HG03196 (cell line): ENCODE measurements around the gene SLC4A11.

ENCODE experiments used
- ATAC-seq: cut with Tn5 transposase; IDR thresholded peaks from one replicate; pipeline ENCODE4 v1.9.1; 2021; ENCODE audit not compliant: unreplicated experiment

The SLC4A11 gene

DNA sequence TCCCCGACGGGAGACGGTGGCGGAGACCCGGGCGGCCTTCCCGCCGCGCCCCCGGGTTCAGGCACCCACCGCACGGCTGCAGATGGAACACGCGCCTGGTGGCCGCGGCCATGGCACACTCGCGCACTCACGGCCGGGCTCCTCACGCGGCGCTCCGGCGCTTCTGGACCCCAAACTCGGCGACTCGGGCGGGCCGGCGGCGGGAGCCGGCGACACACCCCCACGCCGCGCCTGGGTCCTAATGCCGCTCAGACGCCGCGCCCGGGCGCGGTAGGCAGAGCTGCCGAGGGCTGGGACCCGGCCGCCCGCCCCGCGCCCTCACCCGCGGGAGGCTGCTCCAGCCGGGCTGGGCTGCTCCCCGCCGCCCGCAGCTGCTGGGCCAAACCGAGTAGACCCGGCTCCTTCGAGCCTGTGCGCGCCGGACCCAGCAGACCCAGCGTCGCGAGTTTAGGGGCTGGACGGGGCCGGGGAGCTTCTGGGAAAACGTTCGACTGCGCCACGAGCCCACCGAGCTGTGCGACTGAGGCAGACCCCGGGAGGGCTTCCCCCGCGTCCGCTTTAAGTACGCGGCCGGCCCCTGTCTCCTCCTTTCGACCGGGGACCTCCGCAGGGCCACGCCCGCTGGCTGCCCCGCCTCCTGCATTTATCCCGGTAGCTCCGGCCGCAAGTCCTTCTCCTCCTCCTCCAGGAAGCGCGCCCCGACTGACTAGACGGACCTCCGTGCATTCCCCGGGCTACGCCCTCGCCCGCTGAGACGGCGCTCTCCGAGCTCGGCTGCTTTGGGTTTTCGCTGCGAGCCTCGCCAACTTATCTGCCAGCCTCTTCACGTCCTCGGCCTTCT, at the start of gene SLC4A11:
Gene SLC4A11, minus strand, starts transcription at position 165 of the 841 bp plus-strand sequence. Its CDS starts 53 bp downstream, at position 112.
- ATAC-seq: no peak

- ATAC-seq: no peak
Measured at GRCh38 chr20:3283222-3283820, 44.3 kb upstream of the SLC4A11 start.

- no peak for ATAC-seq
Measured at GRCh38 chr20:3282271-3283221, 43.6 kb upstream of the SLC4A11 start.

DNA sequence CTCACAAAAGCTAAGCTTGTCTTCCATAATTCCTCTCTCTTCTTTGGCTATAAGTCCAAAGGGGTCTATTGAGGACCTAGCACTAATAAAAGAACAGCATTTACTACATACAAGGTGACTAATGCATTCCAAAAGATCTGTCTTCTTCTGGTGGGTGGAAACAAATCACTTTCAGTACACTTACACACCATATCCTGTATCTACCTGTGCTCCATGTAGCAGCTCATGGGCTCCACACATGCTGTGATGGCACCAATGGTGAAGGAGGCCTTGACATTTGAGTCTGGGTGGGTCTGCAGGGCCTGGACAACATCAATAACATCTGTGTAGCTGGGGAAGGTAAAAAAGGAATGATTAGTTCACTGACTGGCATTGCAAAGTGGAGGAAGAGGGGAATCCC, 42.4 kb upstream of the SLC4A11 start:
- no peak for ATAC-seq

GRCh38 chr20:3279761-3280160, 40.8 kb upstream of the SLC4A11 start:
- ATAC-seq: no peak

GRCh38 chr20:3277686-3278465, 38.9 kb upstream of the SLC4A11 start:
- no peak for ATAC-seq

DNA sequence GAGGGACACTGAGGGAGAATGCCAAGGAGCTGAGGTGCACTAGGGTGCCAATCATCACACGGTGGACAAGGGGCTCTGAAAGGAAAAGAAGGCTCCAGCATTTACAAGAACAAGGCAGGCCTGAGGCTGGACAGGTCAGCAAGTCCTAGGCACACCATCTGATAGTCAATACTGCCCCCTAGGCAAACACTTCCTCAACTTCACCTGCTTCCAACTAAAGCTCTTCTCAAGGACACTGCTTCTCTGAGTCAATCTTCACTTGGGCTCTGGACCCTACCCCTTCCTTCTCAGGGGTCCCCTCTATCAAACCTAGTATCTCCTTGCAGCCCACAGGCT, 37.7 kb upstream of the SLC4A11 start:
- ATAC-seq: no peak

- ATAC-seq: no peak
Measured at GRCh38 chr20:3275966-3276679, 37.1 kb upstream of the SLC4A11 start.

DNA sequence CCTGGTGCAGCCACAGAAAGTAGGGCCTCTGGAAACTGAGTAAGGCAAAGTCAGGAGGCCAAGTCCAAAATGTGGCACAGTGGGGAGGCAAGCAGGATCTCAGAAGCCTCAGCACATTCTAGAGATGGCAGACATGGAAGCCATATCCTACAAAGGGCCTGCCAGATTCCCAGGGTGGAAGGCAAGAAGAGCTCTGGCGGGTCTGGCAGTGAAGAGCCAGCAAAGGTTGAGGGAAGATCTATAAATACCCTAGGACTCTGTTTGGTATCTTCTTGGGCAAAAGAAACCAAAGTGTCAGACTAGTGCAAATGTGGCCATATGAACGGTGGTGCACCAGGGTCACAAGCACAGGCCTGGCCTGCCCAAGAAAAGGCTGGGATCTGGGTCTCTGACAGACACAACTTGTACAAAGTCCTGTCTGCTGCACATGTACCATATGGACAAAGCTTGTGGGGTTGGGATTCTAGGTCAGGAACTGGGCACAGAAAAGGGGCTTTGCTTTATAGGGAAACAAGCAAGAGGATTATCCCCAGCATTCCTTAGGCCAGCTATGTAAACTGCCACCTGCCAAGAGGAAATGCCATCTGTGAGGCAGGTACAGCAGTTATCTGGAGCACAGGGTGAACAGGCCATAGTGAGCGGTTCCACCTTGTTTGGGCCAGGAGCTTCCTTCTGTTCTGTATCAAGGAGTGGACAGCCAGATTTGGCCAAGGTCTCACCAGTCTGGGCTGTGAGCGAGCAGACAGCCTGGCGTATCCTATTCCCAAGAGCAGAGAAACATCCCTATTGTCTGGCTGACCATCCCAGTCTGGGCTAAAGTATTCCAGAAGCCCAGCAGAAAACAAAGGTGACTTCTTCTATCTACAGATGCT, 36.3 kb upstream of the SLC4A11 start:
- ATAC-seq: no peak

DNA sequence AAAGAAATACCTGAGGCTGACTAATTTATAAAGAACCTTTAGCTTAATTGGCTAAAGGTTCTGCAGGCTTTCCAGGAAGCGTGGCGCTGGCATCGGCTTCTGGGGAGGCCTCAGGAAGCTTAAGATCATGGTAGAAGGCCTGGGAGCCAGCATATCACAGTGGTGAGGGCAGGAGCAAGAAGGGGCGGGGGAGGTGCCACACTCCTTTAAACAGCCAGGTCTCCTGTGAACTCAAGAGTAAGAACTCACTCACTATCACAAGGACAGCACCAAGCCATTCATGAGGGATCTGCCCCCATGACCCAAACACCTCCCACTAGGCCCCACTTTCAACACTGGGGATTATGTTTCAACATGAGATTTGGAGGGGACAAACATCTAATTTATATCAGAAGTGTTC, 34.4 kb upstream of the SLC4A11 start:
- no peak for ATAC-seq

- no peak for ATAC-seq
Measured at GRCh38 chr20:3270051-3270450, 31.1 kb upstream of the SLC4A11 start.

DNA sequence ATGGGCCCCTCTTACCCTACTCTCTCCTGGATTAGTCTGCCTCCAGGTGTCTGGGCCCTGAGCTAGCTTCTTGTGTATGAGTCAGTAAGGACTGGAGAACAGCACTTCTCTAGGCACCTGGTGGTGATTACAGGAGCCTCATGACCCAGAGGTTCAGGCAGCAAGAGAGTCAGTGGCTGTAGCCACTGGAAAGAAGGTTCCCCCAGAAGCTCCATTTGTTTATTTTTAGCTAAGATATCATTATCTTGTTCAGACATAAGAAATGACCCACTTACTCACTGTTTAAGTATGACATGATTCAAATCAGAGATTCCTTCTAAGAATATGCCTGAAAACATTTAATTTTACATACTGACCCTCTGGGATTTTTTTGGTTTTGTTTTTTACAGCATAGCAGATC, 23.6 kb upstream of the SLC4A11 start:
- ATAC-seq: no peak

GRCh38 chr20:3258429-3258828, 19.4 kb upstream of the SLC4A11 start:
- ATAC-seq: no peak

DNA sequence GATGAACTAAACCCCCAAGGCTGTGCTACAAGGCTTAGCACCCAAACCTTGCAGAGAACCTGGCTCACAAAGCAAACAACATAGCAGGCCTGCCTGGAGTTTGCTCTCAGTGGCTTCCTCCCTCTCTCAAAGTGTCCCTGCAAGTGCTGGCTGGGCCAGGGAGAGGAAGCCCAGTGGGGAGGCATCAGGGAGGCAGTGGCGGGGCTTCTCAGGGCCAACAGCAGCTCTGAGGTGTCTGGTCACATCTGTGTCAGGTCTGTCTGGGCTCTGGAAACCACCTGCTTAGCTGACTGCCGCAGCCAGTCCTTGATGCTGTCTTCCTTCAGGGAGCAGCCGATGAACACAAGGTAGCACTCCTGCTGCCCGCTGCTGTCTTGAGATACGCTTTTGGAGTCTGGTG, 16.7 kb upstream of the SLC4A11 start:
- ATAC-seq: no peak

- no peak for ATAC-seq
Measured at GRCh38 chr20:3251806-3252205, 12.8 kb upstream of the SLC4A11 start.

DNA sequence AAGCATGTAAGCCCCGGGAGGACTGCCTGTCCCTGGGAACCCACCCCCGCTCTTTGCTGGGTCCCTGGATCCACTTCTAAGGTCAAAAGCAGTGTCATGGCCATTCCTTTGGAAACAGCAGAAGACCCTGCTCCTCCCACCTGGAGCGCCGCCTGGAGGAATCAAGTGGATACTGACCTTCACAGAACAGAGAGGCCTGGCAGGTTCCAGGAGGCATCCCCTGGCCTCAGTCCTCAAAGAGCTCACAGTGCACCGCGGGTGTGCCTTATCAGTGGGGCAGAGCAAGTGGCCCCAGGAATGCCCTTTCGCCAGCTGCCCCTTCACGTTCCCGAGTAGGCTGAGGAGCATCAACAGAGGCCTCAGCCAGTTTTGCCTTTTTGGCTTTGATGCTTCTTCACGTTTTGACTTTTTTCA, 11.1 kb upstream of the SLC4A11 start:
- ATAC-seq: no peak

DNA sequence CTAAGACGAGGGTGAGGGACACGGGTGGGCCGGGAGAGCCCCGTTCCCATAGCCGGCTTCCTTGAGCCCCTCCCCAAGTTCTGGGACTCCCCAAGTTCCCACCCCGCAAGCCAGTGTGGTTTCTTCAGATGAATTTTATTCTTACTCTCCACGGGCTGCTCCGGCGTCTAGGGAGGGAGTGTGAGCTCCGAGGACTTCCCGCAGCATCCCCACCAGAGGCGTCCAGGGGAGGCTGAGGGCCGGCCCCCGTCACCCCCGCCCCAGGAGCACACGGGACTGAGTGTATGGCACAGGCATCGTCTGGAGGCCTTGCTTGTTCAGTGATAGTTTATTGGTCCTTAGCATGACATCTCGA, 10.0 kb upstream of the SLC4A11 start:
- ATAC-seq: no peak

DNA sequence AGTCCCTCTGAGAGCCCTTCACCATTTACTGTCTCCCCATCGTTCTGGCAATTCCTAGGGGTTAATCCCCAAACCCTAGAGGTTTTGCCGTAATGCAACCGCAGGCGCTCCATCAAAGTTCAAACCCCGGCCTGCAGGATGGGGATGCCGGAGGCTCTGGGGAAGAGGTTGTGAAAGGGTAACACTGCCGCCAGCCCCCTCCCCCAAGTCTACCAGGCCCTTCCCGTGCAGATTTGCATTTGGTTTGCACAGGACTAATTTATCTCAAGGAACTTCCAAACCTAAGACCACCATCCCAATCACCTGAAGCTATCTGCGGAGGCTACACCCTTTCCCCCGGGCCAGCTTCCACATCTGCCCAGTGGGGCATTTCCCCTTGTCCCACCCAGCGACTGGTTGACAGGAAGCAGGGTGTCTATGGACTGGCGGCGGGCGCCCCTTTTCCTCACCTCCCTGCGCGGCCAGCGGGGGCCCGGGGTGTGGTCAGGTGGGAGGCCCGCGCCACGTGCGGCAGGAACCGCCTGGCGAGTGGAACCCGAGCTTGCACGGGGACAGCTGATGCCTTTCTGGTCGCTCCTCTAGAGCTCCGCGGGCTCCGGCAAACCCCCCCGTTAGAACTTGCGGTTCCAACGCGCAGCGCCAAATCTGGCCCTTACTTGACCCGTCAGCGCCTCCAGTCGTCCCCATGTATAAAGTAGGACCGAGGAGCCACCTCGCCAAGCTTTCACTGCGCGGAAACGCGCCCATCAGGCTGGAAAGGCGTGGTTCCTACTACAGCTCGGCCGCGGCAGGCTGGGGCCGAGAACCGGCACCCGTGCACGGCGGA, 9.4 kb upstream of the SLC4A11 start:
- no peak for ATAC-seq
